ENCODE results near the gene NOVA1.

DNA sequence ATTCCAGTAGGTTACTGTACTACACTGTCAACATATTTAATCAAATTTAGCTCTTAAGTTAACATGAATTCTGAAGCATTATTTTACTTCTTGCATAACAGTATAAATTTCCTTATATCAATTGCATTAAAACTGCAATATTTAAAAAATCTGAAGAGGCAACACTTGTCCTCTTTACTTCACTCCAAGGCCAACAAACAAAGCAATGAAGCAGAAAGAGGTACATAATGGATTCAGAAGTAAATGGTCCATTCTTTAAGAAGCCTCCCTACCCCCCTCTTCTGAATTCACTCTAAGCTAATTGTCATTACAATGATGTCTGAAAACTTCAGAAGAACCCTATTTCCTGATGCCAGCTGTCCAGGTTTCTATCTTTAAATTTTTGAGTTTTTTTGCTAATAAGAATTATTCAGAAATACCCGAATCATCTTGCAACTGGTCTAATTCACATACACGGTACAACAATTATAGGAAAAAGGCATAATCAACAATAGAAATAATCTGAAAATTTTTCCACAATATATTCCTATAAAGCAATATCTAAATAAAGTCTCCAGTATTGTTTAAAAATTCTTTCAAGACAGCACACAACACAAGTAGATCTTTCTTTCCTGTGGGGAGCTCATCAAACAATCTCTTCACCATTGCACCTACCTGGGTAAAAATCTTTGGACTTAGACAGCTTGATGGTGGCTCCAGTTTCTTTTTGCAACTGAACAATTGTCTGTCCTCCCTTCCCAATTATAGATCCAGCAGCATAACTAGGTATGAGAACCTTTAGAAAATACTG is 2.9 kb downstream of the NOVA1 start:
- TF ChIP-seq, protein P1, sequence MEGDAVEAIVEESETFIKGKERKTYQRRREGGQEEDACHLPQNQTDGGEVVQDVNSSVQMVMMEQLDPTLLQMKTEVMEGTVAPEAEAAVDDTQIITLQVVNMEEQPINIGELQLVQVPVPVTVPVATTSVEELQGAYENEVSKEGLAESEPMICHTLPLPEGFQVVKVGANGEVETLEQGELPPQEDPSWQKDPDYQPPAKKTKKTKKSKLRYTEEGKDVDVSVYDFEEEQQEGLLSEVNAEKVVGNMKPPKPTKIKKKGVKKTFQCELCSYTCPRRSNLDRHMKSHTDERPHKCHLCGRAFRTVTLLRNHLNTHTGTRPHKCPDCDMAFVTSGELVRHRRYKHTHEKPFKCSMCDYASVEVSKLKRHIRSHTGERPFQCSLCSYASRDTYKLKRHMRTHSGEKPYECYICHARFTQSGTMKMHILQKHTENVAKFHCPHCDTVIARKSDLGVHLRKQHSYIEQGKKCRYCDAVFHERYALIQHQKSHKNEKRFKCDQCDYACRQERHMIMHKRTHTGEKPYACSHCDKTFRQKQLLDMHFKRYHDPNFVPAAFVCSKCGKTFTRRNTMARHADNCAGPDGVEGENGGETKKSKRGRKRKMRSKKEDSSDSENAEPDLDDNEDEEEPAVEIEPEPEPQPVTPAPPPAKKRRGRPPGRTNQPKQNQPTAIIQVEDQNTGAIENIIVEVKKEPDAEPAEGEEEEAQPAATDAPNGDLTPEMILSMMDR (IDR thresholded peaks at IDR 0.05), result no peak
- TF ChIP-seq POLR2A (IDR thresholded peaks at IDR 0.05; ENCODE audit: low read depth), result no peak
